Breast epithelium (tissue), 4 donors: ENCODE data around the gene EHMT1. TPM values are rescaled to one million over a fixed set of nuclear protein-coding genes. Genes with fewer than 3 reads are reported as not detected.

Experiments used
- DNase-seq, 2 donors: peaks; one replicate each; pipeline ENCODE4 v3.0.0-alpha.2; 2019; ENCODE audit warnings: low spot score in 2 of 2
- H3K27ac ChIP-seq, 2 donors: fragments of 200-600 bp; sonication (generic) in 1 of 2; one replicate each; pipeline ENCODE4 v1.5.1; 2016 to 2019; ENCODE audit warnings: mild to moderate bottlenecking in 1 of 2
- H3K27me3 ChIP-seq, 2 donors: fragments of 200-600 bp; sonication (generic) in 1 of 2; one replicate each; pipeline versions ENCODE4 v1.5.1 to v1.6.0; 2017 to 2019; ENCODE audit warnings: control low read depth in 1 of 2, mild to moderate bottlenecking in 1 of 2
- H3K36me3 ChIP-seq: fragments of 200-600 bp; one replicate; pipeline ENCODE4 v1.5.1; 2019
- H3K4me1 ChIP-seq, 2 donors: fragments of 200-600 bp; sonication (generic); one replicate each; pipeline ENCODE4 v1.5.1; 2016 to 2019; ENCODE audit warnings: control low read depth in 1 of 2
- H3K4me3 ChIP-seq, 3 donors: fragments of 200-600 bp; sonication (generic); 1 replicate in 2 of 3; 2 replicates in 1 of 3; pipeline ENCODE4 v1.5.1; 2016 to 2019; ENCODE audit warnings: mild to moderate bottlenecking in 3 of 3, moderate library complexity in 2 of 3
- H3K9me3 ChIP-seq, 2 donors: fragments of 200-600 bp; sonication (generic) in 1 of 2; one replicate each; pipeline ENCODE4 v1.5.1; 2016 to 2019; ENCODE audit warnings: control low read depth in 1 of 2
- POLR2A ChIP-seq: fragments of 450-650 bp; IDR thresholded peaks from one replicate; pipeline ENCODE4 v1.6.1; 2016; ENCODE audit warnings: antibody characterized with exemption, mild to moderate bottlenecking, moderate library complexity
- POLR2AphosphoS5 ChIP-seq, 3 donors: sonication (generic); formaldehyde crosslinking; IDR thresholded peaks; one replicate each; pipeline ENCODE4 v1.6.1; 2017; ENCODE audit warnings: antibody characterized with exemption in 3 of 3
- intact Hi-C: fragments of 100-400 bp; cut with DNase I; formaldehyde crosslinking; loops from one replicate; pipeline ENCODE4 v1.15.1; 2023; ENCODE audit warnings: low total_unique reads
- total RNA-seq, 3 donors: library from RNA; depleted of rRNA; stranded (reverse); fragments of >200 nt; gene quantifications; one replicate each; pipeline ENCODE4 v1.1.0, GENCODE V29; 2016
- TF ChIP-seq, protein P1 (sequence below), 3 donors: fragments of 450-650 bp; IDR thresholded peaks; one replicate each; pipeline ENCODE4 v1.5.1; 2016 to 2017; ENCODE audit warnings: antibody characterized with exemption in 3 of 3, mild to moderate bottlenecking in 3 of 3, moderate library complexity in 3 of 3

Gene EHMT1
- total RNA-seq, 3 donors from 2014 or later = 63.7 to 113 (median 91.2) TPM

DNA sequence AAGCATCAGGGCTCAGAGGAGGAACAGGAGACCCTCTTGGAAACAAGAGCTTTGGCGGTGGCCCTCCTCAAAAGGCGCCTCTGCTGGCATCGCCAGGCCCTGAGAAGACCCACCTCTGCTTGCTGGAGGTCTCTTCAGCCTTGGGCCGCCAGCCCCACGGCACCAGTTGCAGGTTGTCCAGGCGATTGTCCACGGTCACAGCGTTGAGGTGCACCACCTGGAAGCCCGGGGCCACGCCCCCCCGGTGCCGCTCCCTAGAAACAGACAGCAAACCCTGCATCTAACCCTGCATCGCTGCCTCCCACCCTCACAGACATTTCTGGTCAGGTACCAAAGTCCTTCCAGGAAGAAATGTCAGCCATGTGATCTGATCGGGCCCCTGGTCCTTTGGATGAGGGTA, 32.0 kb upstream of the EHMT1 start:
- no peaks in the 10 kb centered on the region for H3K36me3 ChIP-seq
- no peak for DNase-seq
- peaks cover 6 to 8% of the 10 kb centered on the region in 2 donors for H3K4me1 ChIP-seq
- no peak overlapping the region for H3K4me3 ChIP-seq
- no peak overlapping the region for H3K27ac ChIP-seq
- no peaks in the 10 kb centered on the region for H3K9me3 ChIP-seq
- intact Hi-C loops = no loop called here
- no peaks in the 10 kb centered on the region for H3K27me3 ChIP-seq
- no peak for TF ChIP-seq POLR2A
- no peak for TF ChIP-seq POLR2AphosphoS5 (IDR thresholded peaks at IDR 0.05)
- TF ChIP-seq, protein P1, sequence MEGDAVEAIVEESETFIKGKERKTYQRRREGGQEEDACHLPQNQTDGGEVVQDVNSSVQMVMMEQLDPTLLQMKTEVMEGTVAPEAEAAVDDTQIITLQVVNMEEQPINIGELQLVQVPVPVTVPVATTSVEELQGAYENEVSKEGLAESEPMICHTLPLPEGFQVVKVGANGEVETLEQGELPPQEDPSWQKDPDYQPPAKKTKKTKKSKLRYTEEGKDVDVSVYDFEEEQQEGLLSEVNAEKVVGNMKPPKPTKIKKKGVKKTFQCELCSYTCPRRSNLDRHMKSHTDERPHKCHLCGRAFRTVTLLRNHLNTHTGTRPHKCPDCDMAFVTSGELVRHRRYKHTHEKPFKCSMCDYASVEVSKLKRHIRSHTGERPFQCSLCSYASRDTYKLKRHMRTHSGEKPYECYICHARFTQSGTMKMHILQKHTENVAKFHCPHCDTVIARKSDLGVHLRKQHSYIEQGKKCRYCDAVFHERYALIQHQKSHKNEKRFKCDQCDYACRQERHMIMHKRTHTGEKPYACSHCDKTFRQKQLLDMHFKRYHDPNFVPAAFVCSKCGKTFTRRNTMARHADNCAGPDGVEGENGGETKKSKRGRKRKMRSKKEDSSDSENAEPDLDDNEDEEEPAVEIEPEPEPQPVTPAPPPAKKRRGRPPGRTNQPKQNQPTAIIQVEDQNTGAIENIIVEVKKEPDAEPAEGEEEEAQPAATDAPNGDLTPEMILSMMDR (IDR thresholded peaks at IDR 0.05) = no peak

DNA sequence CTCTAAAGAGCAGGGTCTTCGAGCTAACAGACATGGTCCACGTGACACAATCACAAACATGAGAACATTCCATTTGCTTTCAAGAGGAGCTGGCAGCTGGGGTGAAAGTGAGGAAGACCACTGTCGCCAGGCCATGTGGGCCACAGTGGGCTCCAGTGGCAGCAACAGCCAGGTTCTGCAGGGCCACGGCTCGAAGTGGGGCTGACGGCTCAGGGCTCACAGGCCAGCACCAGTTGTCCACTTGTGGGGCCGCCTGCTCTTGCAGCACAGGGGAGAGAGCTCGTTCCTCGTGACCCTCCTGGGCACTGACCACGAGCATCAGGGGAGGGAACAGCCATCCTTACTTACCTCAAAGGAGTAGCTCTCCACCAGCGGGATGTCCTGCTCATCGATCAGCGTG, 30.5 kb upstream of the EHMT1 start:
- H3K9me3 ChIP-seq = no peaks in the 10 kb centered on the region
- no peak for DNase-seq
- H3K27me3 ChIP-seq = no peaks in the 10 kb centered on the region
- H3K27ac ChIP-seq = no peak overlapping the region
- TF ChIP-seq, protein P1 (IDR thresholded peaks at IDR 0.05) = no peak
- TF ChIP-seq POLR2A (no peak), POLR2AphosphoS5 (IDR thresholded peaks at IDR 0.05) (no peak)
- intact Hi-C loops = no loop called here
- peaks cover 6 to 8% of the 10 kb centered on the region in 2 donors for H3K4me1 ChIP-seq
- H3K4me3 ChIP-seq = no peak overlapping the region
- H3K36me3 ChIP-seq = no peaks in the 10 kb centered on the region

DNA sequence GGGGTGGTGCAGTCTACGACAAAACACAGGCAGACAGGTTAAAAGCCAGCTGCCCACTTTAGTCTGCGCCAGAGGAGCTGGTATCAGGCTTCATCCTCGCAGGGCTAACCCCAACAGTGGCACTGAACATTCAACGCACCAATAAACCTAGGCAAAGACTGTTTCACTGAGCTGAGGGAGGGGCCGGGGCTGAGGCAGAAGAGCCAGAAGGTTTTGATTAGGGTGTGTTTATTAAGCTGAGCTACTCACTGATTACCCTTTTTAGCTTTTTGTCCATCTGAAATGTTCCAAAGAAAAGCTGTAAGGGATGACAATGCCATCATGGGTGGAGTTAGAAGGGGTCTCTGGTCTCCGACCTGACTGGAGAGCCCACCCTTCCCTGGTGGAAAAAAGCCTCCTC, 29.9 kb upstream of the EHMT1 start:
- Histone ChIP-seq H3K4me1 (peaks cover 6 to 8% of the 10 kb centered on the region in 2 donors), H3K27ac (no peak overlapping the region), H3K36me3 (no peaks in the 10 kb centered on the region), H3K9me3 (no peaks in the 10 kb centered on the region), H3K4me3 (peak overlapping the region in 2 of 3 donors; percentile 62 to 94), H3K27me3 (no peaks in the 10 kb centered on the region)
- DNase-seq = no peak
- TF ChIP-seq, protein P1 (IDR thresholded peaks at IDR 0.05) = no peak
- TF ChIP-seq POLR2AphosphoS5 (IDR thresholded peaks at IDR 0.05) (no peak), POLR2A (no peak)
- intact Hi-C loops = no loop called here

DNA sequence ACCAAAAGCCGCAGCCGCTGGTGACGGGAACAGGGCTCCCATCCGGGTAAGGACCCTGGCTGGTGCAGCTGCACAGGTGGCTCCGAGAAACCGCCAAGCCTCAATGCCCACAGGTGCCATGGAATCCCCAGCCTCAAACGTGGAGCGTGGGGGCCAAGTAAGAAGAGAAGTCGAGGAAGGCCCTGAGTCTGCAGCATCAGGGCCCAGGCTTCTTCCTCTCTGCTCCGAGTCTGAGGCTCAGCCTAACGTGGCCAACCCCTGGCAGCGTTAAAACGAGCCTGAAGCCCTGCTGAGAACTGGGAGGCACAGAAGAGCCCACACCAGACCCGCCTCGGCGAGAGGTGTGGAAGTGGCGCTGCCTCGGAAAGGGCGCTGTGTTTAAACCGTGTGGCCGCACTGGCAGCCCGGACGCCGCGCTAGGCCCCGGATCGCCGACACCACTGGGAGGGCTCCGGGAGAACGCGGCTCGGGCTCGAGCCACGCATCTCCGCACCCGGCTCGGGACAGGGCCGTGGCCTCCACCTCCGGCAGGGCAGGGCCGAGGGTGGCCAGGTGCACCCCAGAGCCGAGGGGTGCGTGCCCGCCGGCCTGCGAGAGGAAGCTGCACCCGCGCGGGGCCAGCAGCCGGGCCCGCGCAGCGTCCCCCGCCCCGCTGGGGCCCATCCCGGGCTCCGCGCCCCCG, 29.2 kb upstream of the EHMT1 start:
- intact Hi-C loops = no loop called here
- no peak for DNase-seq
- H3K27ac ChIP-seq = peak overlapping the region in 1 of 2 donors; percentile 80

DNA sequence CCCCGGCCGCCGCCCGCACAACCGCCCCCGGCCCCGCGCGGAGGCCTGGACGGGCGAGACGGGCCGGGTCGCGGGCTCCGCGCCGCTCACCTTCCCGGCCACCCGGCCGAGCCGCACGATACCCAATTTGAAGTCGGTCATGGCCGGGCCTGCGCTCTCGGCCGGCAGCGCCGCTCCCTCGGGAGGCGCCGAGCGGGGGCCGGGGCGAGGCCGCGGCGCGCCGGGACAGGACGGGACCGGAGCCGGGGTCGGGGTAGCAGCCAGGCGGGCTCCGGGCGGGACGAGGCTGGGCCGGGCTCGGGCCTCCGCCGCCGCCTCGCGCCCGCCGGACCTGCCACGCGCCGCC, 28.7 kb upstream of the EHMT1 start:
- Histone ChIP-seq H3K4me3 (peak overlapping the region; percentile 62 to 94 (median 74)), H3K27ac (peak overlapping the region in 1 of 2 donors; percentile 80), H3K9me3 (no peaks in the 10 kb centered on the region), H3K36me3 (no peaks in the 10 kb centered on the region), H3K27me3 (no peaks in the 10 kb centered on the region), H3K4me1 (peaks cover 6 to 8% of the 10 kb centered on the region in 2 donors)
- intact Hi-C loops = no loop called here
- no peak for TF ChIP-seq POLR2A
- TF ChIP-seq POLR2AphosphoS5 (IDR thresholded peaks at IDR 0.05) = no peak
- TF ChIP-seq, protein P1 (IDR thresholded peaks at IDR 0.05) = no peak
- DNase-seq = no peak

More for the DNA sequence above, 29.2 kb upstream of the EHMT1 start:
- Histone ChIP-seq H3K9me3 (no peaks in the 10 kb centered on the region), H3K4me1 (peaks cover 6 to 8% of the 10 kb centered on the region in 2 donors), H3K36me3 (no peaks in the 10 kb centered on the region), H3K4me3 (peak overlapping the region; percentile 62 to 94 (median 74)), H3K27me3 (no peaks in the 10 kb centered on the region)
- TF ChIP-seq POLR2AphosphoS5 (IDR thresholded peaks at IDR 0.05) (no peak), POLR2A (no peak)
- TF ChIP-seq, protein P1 (IDR thresholded peaks at IDR 0.05) = no peak
